ENCODE data around the gene YWHAQ. TPM values are rescaled to one million over a fixed set of nuclear protein-coding genes. Genes with fewer than 3 reads are reported as not detected.

The YWHAQ gene
- total and polyA plus RNA-seq, 9 of the 15 experiments (the other 6 are each of a cell fraction or from before 2014, with no cell fraction given), result 63.1 to 359 (median 203) TPM

- POLR2A ChIA-PET, result interaction anchor here (0.6 to 2.4 kb wide), 25 partner anchors 8 to 692 kb away, joined by 3 to 17 read pairs (median 4); partner anchors contain the start of gene YWHAQ
- under 1% methylated on average over 11 of the region's 32 CpGs for WGBS (ENCODE audit: insufficient coverage, low coverage, missing lambda C conversion rate)
- FAIRE-seq, result no peak
- Histone ChIP-seq H3K9me3 (replicated peaks; ENCODE audit: control insufficient read depth, insufficient read depth, low read depth, low read length) (no peaks in the 10 kb centered on the region), H3K9me1 (ENCODE audit: control insufficient read depth, insufficient read depth, low read length) (no peaks in the 10 kb centered on the region), H3K27ac (ENCODE audit: extremely low read depth, low read depth, low read length) (peak overlapping the region; percentile 97), H3K27me3 (ENCODE audit: control insufficient read depth in 2 of 2, insufficient read depth in 2 of 2, low read length in 2 of 2) (no peaks in the 10 kb centered on the region), H3K4me2 (ENCODE audit: insufficient read depth, low read length) (peak overlapping the region; percentile 98), H4K20me1 (replicated peaks; ENCODE audit: control insufficient read depth, insufficient read depth, low read length) (peaks cover 8% of the 10 kb centered on the region; the same call in 1 of the 2 replicates), H3K9ac (ENCODE audit: insufficient read depth in 1 of 2, low read depth in 2 of 2, low read length in 2 of 2) (peak overlapping the region; percentile 96 to 98), H3K4me3 (peak overlapping the region; percentile 79), H2AFZ (ENCODE audit: low read depth, low read length) (peak overlapping the region; percentile 80), H3K79me2 (ENCODE audit: control insufficient read depth, insufficient read depth, low read length) (peaks cover 54% of the 10 kb centered on the region), H3K36me3 (ENCODE audit: control insufficient read depth, insufficient read depth, low read length) (no peaks in the 10 kb centered on the region), H3K4me1 (replicated peaks in 1 of 2; ENCODE audit: control insufficient read depth in 2 of 2, insufficient read depth in 2 of 2, low read length in 2 of 2) (peaks cover 9 to 16% of the 10 kb centered on the region in 2 experiments; a peak in 4 of 5 replicates)
- DNase-seq (ENCODE audit: extremely low read depth in 1 of 4, low spot score in 3 of 4), result peak in 1 of 4 experiments; percentile 48
- in situ Hi-C loops (cut with MboI), result no loop called here
- intact Hi-C loops (cut with micrococcal nuclease), result loop anchor here (5.0 to 10.0 kb wide), 3 partner anchors 76 to 411 kb away; partner anchors contain the start of gene YWHAQ
- no TSS peak for BruUV-seq (replicated peaks)
- ATAC-seq, result peak; percentile 24
- CTCF ChIA-PET (ENCODE audit: low intra/inter-chr PET ratio), result interaction anchor here (1.0 kb wide), 1 partner anchor 9 kb away, joined by 3 read pairs; no protein-coding TSS in a partner anchor
- TF ChIP-seq EZH2 (IDR thresholded peaks at IDR 0.05; ENCODE audit: borderline replicate concordance, low read depth, low read length) (no peak), SUPT5H (IDR thresholded peaks at IDR 0.05) (no peak), ESRRA (IDR thresholded peaks at IDR 0.05; ENCODE audit: borderline replicate concordance, low read depth) (no peak), CREB5 (CRISPR knock-in tag; IDR thresholded peaks at IDR 0.05) (no peak), ZNF354B (CRISPR knock-in tag; IDR thresholded peaks at IDR 0.05) (no peak), E2F4 (CRISPR knock-in tag; IDR thresholded peaks at IDR 0.05; ENCODE audit: low read depth) (0 out of 2 replicates have a peak, but pooled peaks have one; percentile 46), POLR2AphosphoS2 (IDR thresholded peaks at IDR 0.05; ENCODE audit: low read length) (no peak), E2F5 (CRISPR knock-in tag; IDR thresholded peaks at IDR 0.05) (no peak), ZNF695 (CRISPR knock-in tag; IDR thresholded peaks at IDR 0.05) (no peak), DPF2 (IDR thresholded peaks at IDR 0.05) (no peak), CREB3 (tag; conservative IDR thresholded peaks at IDR 0.05; ENCODE audit: low read depth) (no peak), GMEB1 (CRISPR knock-in tag; IDR thresholded peaks at IDR 0.05) (no peak), NFRKB (IDR thresholded peaks at IDR 0.05; ENCODE audit: low read depth) (no peak), TEAD2 (tag; IDR thresholded peaks at IDR 0.05) (no peak), ZKSCAN8 (CRISPR knock-in tag; IDR thresholded peaks at IDR 0.05) (no peak), TAF7 (tag; IDR thresholded peaks at IDR 0.05) (peak; percentile 18; the same call in 1 of the 2 replicates), ZKSCAN3 (CRISPR knock-in tag; IDR thresholded peaks at IDR 0.05) (no peak), SLC30A9 (CRISPR knock-in tag; IDR thresholded peaks at IDR 0.05) (no peak)
Measured at GRCh38 chr2:9556121-9556743, 74.6 kb downstream of the YWHAQ start.

Data from K562 (cell line).